Body of pancreas (tissue), 4 donors: Measurements from ENCODE around the gene SGPL1. TPM values are rescaled to one million over a fixed set of nuclear protein-coding genes. Genes with fewer than 3 reads are reported as not detected.

Source experiments
- ATAC-seq: fragments of 150-250 bp; one replicate; pipeline ENCODE4 v1.9.1; 2016
- DNase-seq, 4 donors: peaks; one replicate each; pipeline ENCODE4 v3.0.0-alpha.2; 2019
- H3K27ac ChIP-seq, 4 donors: fragments of 200-600 bp; sonication (generic); 1 replicate in 3 of 4; 2 replicates in 1 of 4; pipeline versions ENCODE4 v1.5.1 to v1.6.1; 2016 to 2019; ENCODE audit warnings: mild to moderate bottlenecking in 1 of 4, mixed read lengths in 1 of 4, moderate library complexity in 1 of 4
- H3K27me3 ChIP-seq, 2 donors: fragments of 200-600 bp; sonication (generic); one replicate each; pipeline ENCODE4 v1.6.0; 2016; ENCODE audit warnings: mild to moderate bottlenecking in 1 of 2
- H3K36me3 ChIP-seq, 2 donors: fragments of 200-600 bp; sonication (generic); replicated peaks in 1 of 2; 2 replicates each; pipeline ENCODE4 v1.5.1; 2016; ENCODE audit warnings: low read depth in 2 of 2; ENCODE audit not compliant: insufficient read depth in 1 of 2
- H3K4me1 ChIP-seq: fragments of 200-600 bp; sonication (generic); one replicate; pipeline ENCODE4 v1.6.0; 2016
- H3K4me3 ChIP-seq, 2 donors: fragments of 200-600 bp; sonication (generic); 1 replicate in 1 of 2; 2 replicates in 1 of 2; pipeline ENCODE4 v1.5.1; 2016 to 2019
- H3K9me3 ChIP-seq, 3 donors: fragments of 200-600 bp; sonication (generic); 1 replicate in 2 of 3; 2 replicates in 1 of 3; pipeline ENCODE4 v1.5.1; 2016
- POLR2A ChIP-seq, 3 donors: fragments of 450-650 bp; IDR thresholded peaks; one replicate each; pipeline ENCODE4 v1.6.1; 2016; ENCODE audit warnings: antibody characterized with exemption in 3 of 3, mild to moderate bottlenecking in 2 of 3
- WGBS, 2 donors: methylation state at CpG; one replicate each; pipeline ENCODE4 v1.1.5; 2017; 5-methylcytosine and 5-hydroxymethylcytosine counted together
- intact Hi-C: fragments of 100-400 bp; cut with DNase I; formaldehyde crosslinking; loops from one replicate; pipeline ENCODE4 v1.15.1; 2023
- total RNA-seq, 2 donors: library from RNA; depleted of rRNA; stranded (reverse); fragments of >200 nt; gene quantifications; one replicate each; pipeline ENCODE4 v1.1.0, GENCODE V29; 2016
- TF ChIP-seq, protein P1 (sequence below), 7 experiments: fragments of 450-650 bp in 4 of 7; fragments of 200-600 bp in 3 of 7; sonication (generic) in 3 of 7; IDR thresholded peaks; one replicate each; pipeline ENCODE4 v1.5.1; 2016 to 2019; ENCODE audit warnings: antibody characterized with exemption in 7 of 7

The SGPL1 gene
- total RNA-seq, 2 donors from 2014 or later, result 36.3 to 43.8 TPM

DNA sequence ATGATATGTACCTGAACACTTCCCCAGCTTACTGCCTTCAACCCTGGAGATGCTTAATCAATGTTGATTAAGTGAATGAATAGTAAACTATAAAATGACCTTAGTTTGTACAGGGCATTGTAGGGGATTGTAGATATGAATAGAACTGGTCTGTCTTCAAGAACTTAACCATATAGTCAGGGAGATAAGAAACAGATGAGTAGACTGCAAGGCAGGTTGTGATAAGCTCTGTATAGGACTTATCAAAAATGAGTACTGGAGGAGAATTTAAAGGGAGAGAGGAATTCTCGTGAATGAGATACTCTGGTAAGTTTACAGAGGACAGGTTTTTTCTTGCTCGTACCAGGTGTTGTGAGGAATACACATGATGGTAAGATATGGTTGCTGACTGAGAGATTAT is 27.6 kb downstream of the SGPL1 start:
- no peaks in the 10 kb centered on the region for H3K27me3 ChIP-seq
- H3K36me3 ChIP-seq, result no peaks in the 10 kb centered on the region
- peaks cover 10% of the 10 kb centered on the region for H3K4me1 ChIP-seq
- intact Hi-C loops, result no loop called here
- H3K4me3 ChIP-seq, result no peak overlapping the region
- ATAC-seq (no peak), DNase-seq (no peak)
- H3K9me3 ChIP-seq, result no peaks in the 10 kb centered on the region
- no peak overlapping the region for H3K27ac ChIP-seq
- 43 to 49% methylated on average over 2 of the region's 2 CpGs for WGBS, 2 donors
- TF ChIP-seq, protein P1, sequence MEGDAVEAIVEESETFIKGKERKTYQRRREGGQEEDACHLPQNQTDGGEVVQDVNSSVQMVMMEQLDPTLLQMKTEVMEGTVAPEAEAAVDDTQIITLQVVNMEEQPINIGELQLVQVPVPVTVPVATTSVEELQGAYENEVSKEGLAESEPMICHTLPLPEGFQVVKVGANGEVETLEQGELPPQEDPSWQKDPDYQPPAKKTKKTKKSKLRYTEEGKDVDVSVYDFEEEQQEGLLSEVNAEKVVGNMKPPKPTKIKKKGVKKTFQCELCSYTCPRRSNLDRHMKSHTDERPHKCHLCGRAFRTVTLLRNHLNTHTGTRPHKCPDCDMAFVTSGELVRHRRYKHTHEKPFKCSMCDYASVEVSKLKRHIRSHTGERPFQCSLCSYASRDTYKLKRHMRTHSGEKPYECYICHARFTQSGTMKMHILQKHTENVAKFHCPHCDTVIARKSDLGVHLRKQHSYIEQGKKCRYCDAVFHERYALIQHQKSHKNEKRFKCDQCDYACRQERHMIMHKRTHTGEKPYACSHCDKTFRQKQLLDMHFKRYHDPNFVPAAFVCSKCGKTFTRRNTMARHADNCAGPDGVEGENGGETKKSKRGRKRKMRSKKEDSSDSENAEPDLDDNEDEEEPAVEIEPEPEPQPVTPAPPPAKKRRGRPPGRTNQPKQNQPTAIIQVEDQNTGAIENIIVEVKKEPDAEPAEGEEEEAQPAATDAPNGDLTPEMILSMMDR (IDR thresholded peaks at IDR 0.05), result no peak
- TF ChIP-seq POLR2A (IDR thresholded peaks at IDR 0.05), result no peak

DNA sequence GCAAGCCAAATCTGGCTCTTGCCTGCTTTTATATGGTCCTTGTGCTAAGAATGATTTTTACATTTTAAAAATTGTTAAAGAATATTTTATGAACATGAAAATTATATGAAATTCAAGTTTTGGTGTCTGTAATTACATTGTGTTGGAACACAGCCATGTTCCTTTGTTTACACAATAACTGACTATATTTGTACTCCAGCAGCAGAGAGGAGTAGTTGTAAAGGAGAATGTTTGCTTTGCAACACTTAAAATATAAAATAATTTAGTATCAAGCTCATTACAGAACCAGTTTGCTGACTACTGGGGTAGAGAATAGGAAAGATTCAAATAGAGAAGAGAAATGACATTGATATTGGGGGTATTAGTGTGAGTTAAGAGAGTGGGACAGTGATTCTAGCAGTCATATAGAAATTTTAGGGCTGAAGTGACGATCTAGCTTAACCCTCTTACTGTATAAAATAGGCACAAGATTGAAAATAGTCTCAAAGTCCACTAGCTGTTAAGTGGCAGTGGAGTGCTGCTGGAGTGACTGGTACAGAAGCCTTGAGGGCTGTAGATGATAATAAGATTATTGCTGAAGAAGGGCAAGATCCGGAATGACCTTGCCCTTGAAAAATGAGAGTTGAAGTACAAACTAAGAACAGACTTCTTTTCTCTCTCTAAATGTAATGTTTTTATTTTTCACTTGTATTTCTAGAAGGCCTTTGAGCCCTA is 28.2 kb downstream of the SGPL1 start:
- ATAC-seq (no peak), DNase-seq (no peak)
- 64 to 77% methylated on average over 2 of the region's 2 CpGs for WGBS, 2 donors
- intact Hi-C loops, result no loop called here
- TF ChIP-seq POLR2A (IDR thresholded peaks at IDR 0.05), result no peak
- TF ChIP-seq, protein P1 (IDR thresholded peaks at IDR 0.05), result no peak
- no peak overlapping the region for H3K4me3 ChIP-seq
- H3K27me3 ChIP-seq, result no peaks in the 10 kb centered on the region
- H3K9me3 ChIP-seq, result no peaks in the 10 kb centered on the region
- no peak overlapping the region for H3K27ac ChIP-seq
- peaks cover 10% of the 10 kb centered on the region for H3K4me1 ChIP-seq
- H3K36me3 ChIP-seq, result no peaks in the 10 kb centered on the region

DNA sequence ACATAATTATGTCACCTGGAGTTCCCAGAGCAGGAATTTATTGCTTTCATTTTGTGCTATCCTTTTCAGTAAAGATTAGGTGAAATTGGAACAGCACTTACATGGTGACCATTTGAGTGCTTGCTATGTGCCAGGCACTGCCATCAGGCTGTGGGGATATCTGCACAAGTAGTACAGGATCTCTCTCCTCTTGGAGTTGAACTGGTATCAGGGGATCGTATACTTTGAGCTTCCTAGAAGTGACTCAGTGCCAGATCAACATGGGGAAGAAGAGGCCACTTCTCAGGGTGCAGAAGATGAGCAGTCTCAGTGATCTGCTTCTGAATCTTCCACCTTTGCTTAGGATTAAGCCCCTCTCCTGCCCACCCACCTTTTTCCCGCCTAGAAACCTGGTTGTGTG is 29.5 kb downstream of the SGPL1 start:
- DNase-seq, result no peak
- intact Hi-C loops, result no loop called here
- no peaks in the 10 kb centered on the region for H3K36me3 ChIP-seq
- H3K4me1 ChIP-seq, result peaks cover 10% of the 10 kb centered on the region
- H3K27me3 ChIP-seq, result no peaks in the 10 kb centered on the region
- no peak overlapping the region for H3K27ac ChIP-seq
- TF ChIP-seq POLR2A (IDR thresholded peaks at IDR 0.05), result no peak
- TF ChIP-seq, protein P1 (IDR thresholded peaks at IDR 0.05), result no peak
- no peaks in the 10 kb centered on the region for H3K9me3 ChIP-seq
- H3K4me3 ChIP-seq, result no peak overlapping the region
- no peak for ATAC-seq
- 71 to 100% methylated on average over 2 of the region's 2 CpGs for WGBS, 2 donors

DNA sequence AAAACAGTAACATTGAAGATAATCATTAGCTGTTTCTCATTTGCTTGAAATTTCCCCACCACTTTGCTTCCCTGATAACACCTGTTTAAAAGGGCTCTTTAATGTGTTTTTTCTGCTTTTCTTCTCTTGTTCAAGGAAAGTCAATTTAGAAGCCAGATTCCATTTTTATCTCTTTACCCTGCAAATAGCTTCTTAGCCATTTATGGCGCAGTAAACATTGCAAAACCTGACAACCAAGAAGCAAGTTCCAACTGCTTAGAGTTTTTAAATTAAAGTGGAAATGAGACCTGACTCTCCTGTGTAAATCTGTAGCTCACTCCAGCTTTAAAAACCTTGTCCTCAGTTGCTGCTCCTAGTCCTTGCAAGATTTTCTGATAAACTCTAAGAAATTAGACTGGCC is 30.1 kb downstream of the SGPL1 start:
- Histone ChIP-seq H3K4me1 (peaks cover 11% of the 10 kb centered on the region), H3K27me3 (no peaks in the 10 kb centered on the region), H3K4me3 (no peak overlapping the region), H3K27ac (no peak overlapping the region), H3K36me3 (no peaks in the 10 kb centered on the region), H3K9me3 (no peaks in the 10 kb centered on the region)
- no peak for ATAC-seq
- no peak for DNase-seq
- TF ChIP-seq, protein P1 (IDR thresholded peaks at IDR 0.05), result no peak
- TF ChIP-seq POLR2A (IDR thresholded peaks at IDR 0.05), result no peak
- 32 to 63% methylated on average over 1 of the region's 1 CpG for WGBS, 2 donors
- intact Hi-C loops, result no loop called here

DNA sequence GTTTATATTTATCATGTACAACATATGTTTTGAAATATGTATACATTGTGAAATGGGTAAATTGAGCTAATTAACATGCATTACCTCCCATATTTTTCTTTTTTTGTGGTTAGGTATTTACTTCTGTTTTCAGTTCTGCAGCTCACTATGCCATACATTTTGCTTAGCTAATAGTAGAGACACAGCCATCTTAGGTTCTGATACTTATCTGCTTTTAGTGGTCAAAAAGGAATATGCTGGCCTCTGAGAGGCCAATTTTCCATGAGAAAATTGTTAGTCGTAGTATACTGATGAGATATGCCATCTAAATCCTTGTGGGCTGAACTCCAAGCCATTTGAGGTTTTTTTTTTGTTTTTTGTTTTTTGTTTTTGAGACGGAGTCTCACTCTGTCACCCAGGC is 31.0 kb downstream of the SGPL1 start:
- WGBS, 2 donors, result 84 to 90% methylated on average over 2 of the region's 2 CpGs
- peaks cover 21% of the 10 kb centered on the region for H3K4me1 ChIP-seq
- ATAC-seq, result no peak
- intact Hi-C loops, result no loop called here
- no peaks in the 10 kb centered on the region for H3K9me3 ChIP-seq
- H3K27me3 ChIP-seq, result no peaks in the 10 kb centered on the region
- H3K36me3 ChIP-seq, result no peaks in the 10 kb centered on the region
- H3K27ac ChIP-seq, result no peak overlapping the region
- DNase-seq, result no peak
- no peak overlapping the region for H3K4me3 ChIP-seq
- no peak for TF ChIP-seq POLR2A (IDR thresholded peaks at IDR 0.05)
- TF ChIP-seq, protein P1 (IDR thresholded peaks at IDR 0.05), result no peak
